Activated T-cell treated with anti-CD3 and anti-CD28 coated beads, Interleukin-2, amount 50 U/mL, for 4 hours (primary cell): Measurements from ENCODE around the gene CAMTA1. TPM values are rescaled to one million over a fixed set of nuclear protein-coding genes. Genes with fewer than 3 reads are reported as not detected.
"Not testable (repeated sequence)": the region's sequence is repeated elsewhere in the genome, so short reads cannot be mapped to it uniquely, and the experiment has no call there.

Experiments used
- ATAC-seq, 2 donors: fragments of 200-7000 bp; cut with Tn5 transposase; one replicate each; pipeline ENCODE4 v1.10.0; 2021
- DNase-seq: peaks from one replicate; pipeline ENCODE4 v3.0.0-alpha.2; 2020
- H3K27me3 Mint-ChIP-seq: one replicate; pipeline ENCODE4 v1.8.0; 2021; ENCODE audit warnings: low read depth, mixed read lengths
- H3K36me3 Mint-ChIP-seq: one replicate; pipeline ENCODE4 v1.8.0; 2022; ENCODE audit warnings: mixed read lengths; ENCODE audit not compliant: insufficient read depth
- H3K4me1 Mint-ChIP-seq: one replicate; pipeline ENCODE4 v1.8.0; 2021; ENCODE audit warnings: low read depth, mixed read lengths
- H3K4me3 Mint-ChIP-seq: one replicate; pipeline ENCODE4 v1.8.0; 2021; ENCODE audit warnings: mild to moderate bottlenecking, moderate library complexity, mixed read lengths
- H3K9me3 Mint-ChIP-seq: one replicate; pipeline ENCODE4 v1.8.0; 2021; ENCODE audit warnings: mixed read lengths
- total RNA-seq, 3 donors: library from RNA; stranded (reverse); gene quantifications; one replicate each; pipeline ENCODE4 v1.2.1, GENCODE V29; 2021

The CAMTA1 gene
- total RNA-seq, 3 donors from 2014 or later: 47.5 to 50.3 (median 47.7) TPM

DNA sequence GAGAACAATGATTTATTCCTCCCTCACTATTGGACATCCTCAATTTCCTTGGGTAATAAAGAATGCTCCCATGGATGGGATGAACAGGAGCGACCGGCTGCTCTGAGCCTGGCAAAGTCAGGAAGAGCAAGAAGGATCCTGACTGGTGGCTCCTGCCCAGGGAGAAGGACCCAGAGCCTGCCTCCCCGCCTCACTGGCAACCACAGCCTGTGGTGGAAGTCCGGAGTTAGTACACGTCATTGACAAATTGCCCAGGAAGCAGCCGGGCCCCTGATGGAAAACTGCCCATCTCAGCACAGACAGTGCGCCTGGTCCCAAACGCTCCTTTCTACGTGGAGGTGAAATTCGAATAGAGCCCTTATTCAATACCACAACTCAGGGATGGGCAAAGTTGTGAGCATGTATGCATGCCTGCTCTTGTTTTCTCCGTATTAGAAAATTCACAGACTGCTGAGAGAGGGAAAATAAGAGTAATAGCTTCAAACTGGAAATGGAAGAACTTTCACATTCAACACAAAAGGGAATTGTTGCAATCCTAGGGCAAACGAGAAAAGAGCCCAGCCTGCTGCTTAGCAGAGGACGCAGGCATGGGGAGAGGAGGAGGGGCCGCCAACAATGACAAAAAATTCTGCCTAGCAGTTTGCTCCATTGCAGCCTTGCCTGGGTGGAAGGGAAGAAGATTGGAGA is 588.8 kb downstream of the CAMTA1 start:
- Mint-ChIP-seq H3K36me3 (no peaks in the 10 kb centered on the region), H3K9me3 (no peaks in the 10 kb centered on the region), H3K27me3 (no peaks in the 10 kb centered on the region), H3K4me1 (no peaks in the 10 kb centered on the region), H3K4me3 (no peak overlapping the region)
- ATAC-seq: no peak
- no peak for DNase-seq

DNA sequence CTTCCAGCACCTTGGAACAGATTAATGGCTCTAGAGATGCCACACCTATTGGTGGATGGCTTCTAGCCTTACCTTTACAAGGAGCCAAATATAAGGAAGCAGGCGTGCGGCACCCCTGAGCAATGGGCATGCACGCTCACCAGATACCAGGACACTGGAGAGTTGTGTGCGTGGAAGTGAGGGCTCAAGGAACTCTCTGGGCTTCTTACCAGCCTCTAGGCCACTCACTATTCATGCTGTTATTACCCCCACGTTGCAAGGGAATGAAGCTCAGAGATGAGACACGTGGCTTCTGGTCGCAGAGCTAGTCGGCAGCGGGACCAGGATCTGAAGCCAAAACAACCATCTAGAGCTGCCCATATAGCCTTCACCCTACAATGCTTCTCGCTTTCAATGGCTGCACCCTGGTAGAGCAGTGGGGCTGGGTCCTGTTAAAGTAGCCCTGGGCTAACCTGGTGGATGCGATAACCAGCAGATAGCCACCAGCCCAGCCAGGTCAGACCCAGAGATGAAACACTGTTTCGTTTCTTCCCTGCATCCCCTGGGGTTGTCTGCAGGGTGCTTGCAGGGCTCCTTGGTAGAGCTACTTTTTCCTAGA is 589.4 kb downstream of the CAMTA1 start:
- no peaks in the 10 kb centered on the region for H3K9me3 Mint-ChIP-seq
- H3K4me3 Mint-ChIP-seq: no peak overlapping the region
- peaks cover under 1% of the 10 kb centered on the region for H3K27me3 Mint-ChIP-seq
- no peak for ATAC-seq
- no peak for DNase-seq
- no peaks in the 10 kb centered on the region for H3K36me3 Mint-ChIP-seq
- no peaks in the 10 kb centered on the region for H3K4me1 Mint-ChIP-seq

DNA sequence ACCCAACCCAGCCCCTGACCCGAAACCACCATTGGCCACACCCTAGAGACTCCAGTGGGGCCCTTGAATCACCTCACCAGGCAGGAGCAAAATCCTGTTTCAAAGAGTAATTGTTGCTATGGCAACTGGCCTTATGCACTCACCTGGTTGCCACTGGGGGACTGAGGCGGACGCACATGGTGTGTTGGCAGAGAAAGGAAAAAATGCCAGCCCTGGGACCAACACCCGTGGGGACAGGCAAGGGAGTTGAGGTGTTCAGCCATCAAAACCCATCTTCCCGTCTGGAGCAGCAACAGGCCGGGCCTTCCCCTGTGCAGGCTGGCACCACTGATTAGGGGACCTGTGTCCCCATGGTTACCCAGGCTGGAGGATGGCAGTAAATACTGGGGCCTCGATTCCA is 590.1 kb downstream of the CAMTA1 start:
- no peak for ATAC-seq
- H3K36me3 Mint-ChIP-seq: no peaks in the 10 kb centered on the region
- DNase-seq: no peak
- H3K9me3 Mint-ChIP-seq: no peaks in the 10 kb centered on the region
- H3K27me3 Mint-ChIP-seq: peaks cover 2% of the 10 kb centered on the region
- H3K4me3 Mint-ChIP-seq: no peak overlapping the region
- H3K4me1 Mint-ChIP-seq: no peaks in the 10 kb centered on the region

DNA sequence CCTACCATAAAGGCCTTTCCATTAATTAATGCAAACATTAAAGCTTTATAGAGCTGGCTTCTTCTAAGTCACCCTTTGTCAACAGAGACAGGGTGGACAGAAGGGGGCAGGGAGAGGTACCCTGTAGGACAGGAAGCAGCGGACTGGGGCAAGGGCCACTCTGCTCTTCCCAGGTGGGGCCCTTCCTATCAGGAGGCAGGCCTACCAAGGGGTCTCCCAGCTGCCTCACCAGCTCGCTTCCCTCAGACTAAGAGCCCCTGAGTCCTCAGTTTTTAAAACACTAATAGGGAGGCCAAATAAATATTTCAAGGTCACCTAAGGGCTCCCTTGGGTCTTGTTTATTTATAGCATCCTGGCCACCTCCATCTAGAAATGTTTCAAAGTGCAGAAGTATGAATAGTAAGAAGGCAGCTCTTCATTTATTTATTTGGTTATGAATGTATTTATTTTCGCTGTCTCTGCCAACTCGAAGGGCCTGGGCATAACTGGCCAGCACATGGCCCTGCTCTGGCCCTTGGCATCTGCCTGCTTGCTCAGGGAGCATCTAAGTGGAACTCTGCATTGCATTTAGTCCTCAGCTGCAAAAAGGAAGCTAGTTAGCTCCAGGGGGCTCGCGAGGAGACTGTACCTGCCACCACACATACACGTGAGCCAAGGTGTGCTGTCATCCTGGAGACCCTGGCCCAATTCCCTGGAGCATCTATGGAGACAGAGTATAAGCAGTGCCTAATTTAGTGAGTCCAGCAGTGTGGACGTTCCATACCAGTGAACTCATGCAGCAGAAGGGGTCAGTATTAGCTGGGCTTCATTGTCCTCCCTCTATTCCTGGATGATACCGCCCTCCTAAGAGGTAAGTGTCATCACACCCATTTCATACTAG is 590.8 kb downstream of the CAMTA1 start:
- H3K4me3 Mint-ChIP-seq: no peak overlapping the region
- no peaks in the 10 kb centered on the region for H3K36me3 Mint-ChIP-seq
- DNase-seq (no peak), ATAC-seq (no peak)
- H3K9me3 Mint-ChIP-seq: no peaks in the 10 kb centered on the region
- H3K4me1 Mint-ChIP-seq: no peaks in the 10 kb centered on the region
- H3K27me3 Mint-ChIP-seq: peaks cover 3% of the 10 kb centered on the region

DNA sequence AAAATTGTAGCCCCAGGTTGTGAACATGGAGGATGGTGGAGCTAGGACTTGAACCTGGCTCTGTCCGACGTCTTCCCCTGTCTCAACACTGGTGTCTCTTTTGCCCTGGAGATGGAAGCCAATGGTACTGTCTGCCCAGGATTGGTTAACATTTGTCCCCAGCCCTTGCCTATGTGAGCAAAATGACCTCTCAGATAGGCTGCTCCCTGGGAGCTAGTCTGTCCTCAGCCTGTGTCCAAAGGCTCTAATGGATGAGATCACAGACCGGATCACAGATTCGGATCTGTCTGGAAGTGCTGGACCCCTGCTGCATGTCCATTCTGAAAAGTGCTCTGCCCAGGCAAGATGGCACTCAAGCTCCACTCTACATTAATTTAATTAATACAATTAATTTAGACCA is 591.4 kb downstream of the CAMTA1 start:
- H3K9me3 Mint-ChIP-seq: no peaks in the 10 kb centered on the region
- no peak overlapping the region for H3K4me3 Mint-ChIP-seq
- peaks cover 3% of the 10 kb centered on the region for H3K27me3 Mint-ChIP-seq
- no peaks in the 10 kb centered on the region for H3K36me3 Mint-ChIP-seq
- no peaks in the 10 kb centered on the region for H3K4me1 Mint-ChIP-seq
- DNase-seq (no peak), ATAC-seq (no peak)

DNA sequence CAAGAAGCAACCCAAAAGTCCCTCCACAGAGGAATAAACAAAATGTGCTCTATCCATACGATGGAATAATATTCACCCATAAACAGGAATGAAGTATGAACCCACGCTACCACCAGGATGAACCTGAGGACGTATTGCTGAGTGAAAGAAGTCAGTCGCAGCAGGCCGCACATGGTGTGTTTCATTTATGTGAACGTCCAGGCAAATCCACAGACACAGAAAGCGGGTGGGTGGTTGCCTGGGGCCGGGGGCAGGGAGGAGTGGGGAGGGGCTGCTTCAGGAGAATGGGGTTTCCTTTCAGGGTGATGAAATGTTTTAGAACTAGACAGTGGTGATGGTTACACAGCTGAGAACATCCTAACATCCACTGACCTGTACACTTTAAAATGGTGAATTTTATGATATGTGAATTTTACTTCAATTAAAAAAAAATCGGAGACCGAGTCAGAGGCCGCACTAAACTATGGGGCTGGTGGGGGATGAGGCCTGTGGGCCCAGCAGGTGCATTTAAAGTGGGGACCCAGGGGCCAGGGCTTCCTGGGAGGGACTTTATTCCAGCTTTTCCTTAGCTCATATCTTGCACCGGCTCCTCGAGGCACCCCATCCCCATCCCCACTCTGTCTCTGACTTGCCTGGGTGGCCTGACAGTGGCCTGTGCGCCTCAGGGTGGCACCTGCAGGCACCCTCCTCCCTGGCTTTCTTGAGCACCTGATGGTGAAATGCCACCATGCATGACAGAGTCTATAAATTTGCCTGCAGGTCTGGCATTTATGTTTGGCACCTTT is 593.3 kb downstream of the CAMTA1 start:
- H3K36me3 Mint-ChIP-seq: no peaks in the 10 kb centered on the region
- no peak overlapping the region for H3K4me3 Mint-ChIP-seq
- peaks cover 3% of the 10 kb centered on the region for H3K27me3 Mint-ChIP-seq
- no peak for ATAC-seq
- no peak for DNase-seq
- no peaks in the 10 kb centered on the region for H3K4me1 Mint-ChIP-seq
- H3K9me3 Mint-ChIP-seq: no peaks in the 10 kb centered on the region

DNA sequence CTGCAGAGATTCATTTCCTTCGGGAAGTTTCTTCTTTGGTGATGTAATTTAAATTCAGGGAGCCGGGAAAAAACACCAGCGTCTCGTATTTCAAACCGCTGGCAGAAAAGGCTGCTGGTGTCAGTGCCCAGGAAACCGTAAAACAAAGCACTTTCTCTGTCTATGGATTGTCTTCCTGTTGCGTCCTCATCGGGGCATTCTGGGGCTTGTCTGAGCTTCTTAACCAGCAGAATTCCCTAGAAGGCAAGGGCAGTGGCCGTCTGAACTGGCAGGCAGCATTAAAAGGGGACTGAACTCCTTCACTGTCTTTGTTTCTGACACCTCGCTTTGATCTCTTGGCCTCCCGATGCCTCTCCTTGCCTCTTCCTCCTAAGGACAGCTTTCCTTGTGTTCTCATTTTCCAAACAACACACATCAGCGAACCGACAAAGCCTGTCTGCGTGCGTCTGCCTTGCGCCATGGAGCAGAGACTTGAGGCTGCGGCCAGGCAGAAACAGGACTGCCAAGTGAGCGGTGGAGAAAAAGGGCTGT is 594.3 kb downstream of the CAMTA1 start:
- H3K4me1 Mint-ChIP-seq: no peaks in the 10 kb centered on the region
- H3K9me3 Mint-ChIP-seq: no peaks in the 10 kb centered on the region
- DNase-seq (no peak), ATAC-seq (no peak)
- no peak overlapping the region for H3K4me3 Mint-ChIP-seq
- H3K27me3 Mint-ChIP-seq: peaks cover 3% of the 10 kb centered on the region
- no peaks in the 10 kb centered on the region for H3K36me3 Mint-ChIP-seq

DNA sequence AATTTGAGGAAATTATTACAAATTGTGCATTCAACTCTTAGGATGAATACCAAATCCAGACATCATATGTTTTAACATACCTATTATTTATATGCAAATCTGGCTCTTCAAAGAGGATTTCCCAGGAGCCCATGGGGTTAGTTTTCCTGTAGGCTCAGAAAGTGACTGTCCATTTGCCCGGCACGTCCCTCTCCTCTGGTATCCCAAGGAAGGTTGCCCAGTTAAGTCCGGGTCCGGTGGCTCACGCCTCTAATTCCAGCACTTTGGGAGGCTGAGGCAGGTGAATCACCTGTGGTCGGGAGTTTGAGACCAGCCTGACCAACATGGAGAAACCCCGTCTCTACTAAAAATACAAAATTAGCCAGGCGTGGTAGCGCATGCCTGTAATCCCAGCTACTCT is 594.8 kb downstream of the CAMTA1 start:
- not testable (repeated sequence) for ATAC-seq, H3K4me1 Mint-ChIP-seq, H3K27me3 Mint-ChIP-seq, DNase-seq, H3K9me3 Mint-ChIP-seq, H3K36me3 Mint-ChIP-seq, H3K4me3 Mint-ChIP-seq

DNA sequence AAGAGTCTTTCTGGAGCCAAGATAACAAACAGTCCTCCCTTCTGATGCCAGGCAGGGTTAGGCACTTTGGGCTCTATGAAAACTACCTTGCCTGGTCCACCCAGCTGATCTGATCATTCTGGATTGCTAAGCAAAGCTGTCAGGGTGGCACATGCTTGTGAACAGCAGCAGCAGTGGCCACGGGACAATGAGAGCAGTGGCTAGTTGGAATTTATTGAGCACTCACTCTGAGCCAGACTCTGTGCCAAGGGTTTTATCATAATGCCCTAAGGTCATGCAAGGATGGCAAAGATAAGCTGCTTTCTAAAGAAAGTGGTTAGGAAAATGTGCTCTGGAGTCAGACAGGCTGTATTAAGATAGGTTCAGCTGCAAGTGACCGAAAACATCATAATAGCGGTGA is 595.5 kb downstream of the CAMTA1 start:
- DNase-seq (no peak), ATAC-seq (no peak)
- Mint-ChIP-seq H3K27me3 (peaks cover 3% of the 10 kb centered on the region), H3K9me3 (no peaks in the 10 kb centered on the region), H3K4me3 (no peak overlapping the region), H3K4me1 (no peaks in the 10 kb centered on the region), H3K36me3 (no peaks in the 10 kb centered on the region)

DNA sequence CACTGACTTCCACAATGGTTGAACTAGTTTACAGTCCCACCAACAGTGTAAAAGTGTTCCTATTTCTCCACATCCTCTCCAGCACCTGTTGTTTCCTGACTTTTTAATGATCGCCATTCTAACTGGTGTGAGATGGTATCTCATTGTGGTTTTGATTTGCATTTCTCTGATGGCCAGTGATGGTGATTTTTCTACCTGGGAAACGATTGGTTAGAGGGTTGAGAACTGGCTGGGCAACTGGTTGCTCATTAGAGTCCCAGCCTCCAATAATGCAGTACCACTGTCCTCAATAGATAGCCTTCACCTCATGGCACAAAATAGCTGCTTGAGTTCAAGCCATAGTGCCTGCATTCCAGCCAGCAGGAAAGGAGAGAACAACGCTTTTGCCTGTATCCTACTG is 596.5 kb downstream of the CAMTA1 start:
- not testable (repeated sequence) for ATAC-seq, DNase-seq, H3K9me3 Mint-ChIP-seq, H3K4me3 Mint-ChIP-seq, H3K36me3 Mint-ChIP-seq, H3K27me3 Mint-ChIP-seq, H3K4me1 Mint-ChIP-seq

DNA sequence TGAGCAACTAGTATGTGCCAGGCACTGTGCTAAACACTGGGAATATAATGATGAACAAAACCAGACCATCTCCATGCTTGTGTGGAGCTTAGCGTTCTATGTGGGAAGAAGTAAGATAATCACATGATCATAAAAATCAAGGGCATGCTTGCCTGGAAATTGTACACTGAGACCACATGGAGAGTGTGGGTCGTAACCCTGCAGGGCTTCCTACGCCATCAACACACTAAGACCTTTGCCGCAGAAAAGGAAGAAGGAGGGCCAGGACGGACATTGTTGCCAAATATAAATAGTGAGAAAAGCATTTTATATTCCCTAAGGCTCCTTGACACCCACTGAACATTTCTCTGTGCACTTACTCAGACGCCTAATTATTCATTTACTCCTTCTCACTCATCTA is 597.7 kb downstream of the CAMTA1 start:
- no peaks in the 10 kb centered on the region for H3K36me3 Mint-ChIP-seq
- peaks cover 3% of the 10 kb centered on the region for H3K27me3 Mint-ChIP-seq
- H3K4me1 Mint-ChIP-seq: no peaks in the 10 kb centered on the region
- no peak for ATAC-seq
- H3K9me3 Mint-ChIP-seq: no peaks in the 10 kb centered on the region
- H3K4me3 Mint-ChIP-seq: no peak overlapping the region
- no peak for DNase-seq

DNA sequence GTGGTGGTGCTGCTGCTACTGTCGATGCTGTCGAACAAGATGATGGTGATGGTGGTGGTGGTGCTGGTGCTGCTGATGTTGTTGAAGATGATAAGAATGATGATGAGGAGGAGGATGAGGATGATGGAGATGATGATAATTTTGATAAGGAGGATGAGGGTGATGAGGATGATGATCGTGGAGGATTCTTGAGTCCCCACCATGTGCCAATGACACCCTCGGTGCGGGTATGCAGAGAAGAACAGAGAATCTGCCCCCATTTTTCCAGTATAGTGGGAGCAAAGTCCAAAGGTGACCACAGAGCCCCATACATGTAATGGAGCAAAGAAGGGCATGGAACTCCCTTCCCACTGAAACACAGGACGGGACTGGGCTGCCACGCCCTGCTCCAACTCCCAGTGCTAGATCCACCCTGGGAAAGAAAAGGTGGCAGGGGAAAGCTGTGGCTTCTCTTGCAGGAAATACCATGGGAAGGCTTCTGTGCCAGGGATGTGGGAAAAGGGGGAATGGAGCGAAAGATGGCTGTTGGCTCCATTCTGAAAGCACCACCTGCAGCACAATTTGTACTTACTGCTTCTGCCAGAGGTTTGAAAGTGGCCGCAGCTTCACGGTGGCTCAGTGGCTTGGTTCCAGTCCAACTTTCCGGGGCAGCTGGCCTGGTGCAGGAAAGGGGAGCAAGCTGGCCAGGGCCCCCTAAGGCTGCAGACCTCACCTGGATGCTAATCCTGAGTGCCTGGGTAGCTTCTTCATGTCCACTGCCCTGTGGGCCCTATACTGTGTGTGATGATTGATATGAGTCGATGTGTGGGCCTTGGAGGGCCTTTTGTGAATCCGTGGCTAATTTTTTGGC is 598.6 kb downstream of the CAMTA1 start:
- no peak for DNase-seq
- no peaks in the 10 kb centered on the region for H3K36me3 Mint-ChIP-seq
- H3K4me1 Mint-ChIP-seq: no peaks in the 10 kb centered on the region
- peaks cover 3% of the 10 kb centered on the region for H3K27me3 Mint-ChIP-seq
- no peak overlapping the region for H3K4me3 Mint-ChIP-seq
- no peaks in the 10 kb centered on the region for H3K9me3 Mint-ChIP-seq
- ATAC-seq: no peak

DNA sequence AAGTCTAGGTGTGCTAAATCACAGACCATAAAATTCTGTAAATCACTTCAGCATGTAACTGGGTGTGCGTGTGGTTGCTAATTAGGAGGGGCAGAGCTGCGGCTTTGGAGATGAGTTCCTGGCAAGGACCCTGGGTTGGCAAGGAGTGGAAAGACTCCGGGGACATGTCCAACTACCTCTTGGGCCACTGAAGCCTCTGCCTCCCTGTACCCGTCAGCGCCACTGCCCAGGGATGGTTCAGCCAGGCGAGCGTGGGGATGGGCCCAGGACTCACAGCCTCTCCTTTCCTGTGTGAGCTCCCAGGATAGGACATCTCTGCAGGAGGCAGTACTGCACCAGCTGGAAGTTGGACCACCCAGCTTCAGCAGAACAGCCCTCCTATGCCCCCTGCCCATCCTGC is 599.4 kb downstream of the CAMTA1 start:
- peaks cover 2% of the 10 kb centered on the region for H3K27me3 Mint-ChIP-seq
- H3K4me1 Mint-ChIP-seq: no peaks in the 10 kb centered on the region
- no peaks in the 10 kb centered on the region for H3K36me3 Mint-ChIP-seq
- ATAC-seq (no peak), DNase-seq (no peak)
- no peak overlapping the region for H3K4me3 Mint-ChIP-seq
- H3K9me3 Mint-ChIP-seq: no peaks in the 10 kb centered on the region
